ENCODE results near the gene SELENOO. TPM values are rescaled to one million over a fixed set of nuclear protein-coding genes. Genes with fewer than 3 reads are reported as not detected.

The SELENOO gene
- total RNA-seq, 1 experiment from 2014 or later, result 27.0 TPM

GRCh38 chr22:50199829-50200460 is 866 bp upstream of the SELENOO start (continued):
- TF ChIP-seq CBFB (CRISPR knock-in tag; IDR thresholded peaks at IDR 0.05; ENCODE audit: low read depth) (no peak), ERG (CRISPR knock-in tag; IDR thresholded peaks at IDR 0.05) (0 out of 2 replicates have a peak, but pooled peaks have one; percentile 11), RELA (CRISPR knock-in tag; IDR thresholded peaks at IDR 0.05; ENCODE audit: borderline replicate concordance) (no peak), ZNF263 (CRISPR knock-in tag; IDR thresholded peaks at IDR 0.05; ENCODE audit: low read depth) (no peak), SMAD3 (CRISPR knock-in tag; IDR thresholded peaks at IDR 0.05; ENCODE audit: borderline replicate concordance) (no peak), MYBL2 (CRISPR knock-in tag; IDR thresholded peaks at IDR 0.05) (no peak), ZNF425 (CRISPR knock-in tag; conservative IDR thresholded peaks at IDR 0.05) (no peak), ZMAT4 (CRISPR knock-in tag; IDR thresholded peaks at IDR 0.05) (no peak), E2F4 (CRISPR knock-in tag; IDR thresholded peaks at IDR 0.05; ENCODE audit: borderline replicate concordance, low read depth) (no peak), CTCF (IDR thresholded peaks at IDR 0.05) (no peak), ZNF512 (CRISPR knock-in tag; IDR thresholded peaks at IDR 0.05; ENCODE audit: borderline replicate concordance) (no peak), EMX1 (CRISPR knock-in tag; IDR thresholded peaks at IDR 0.05) (0 out of 2 replicates have a peak, but pooled peaks have one; percentile 63), ZNF121 (CRISPR knock-in tag; IDR thresholded peaks at IDR 0.05) (no peak), PRRX2 (CRISPR knock-in tag; IDR thresholded peaks at IDR 0.05) (no peak), NR3C1 (CRISPR knock-in tag; conservative IDR thresholded peaks at IDR 0.05; ENCODE audit: low read depth) (no peak), HMGXB4 (CRISPR knock-in tag; IDR thresholded peaks at IDR 0.05) (no peak), GRHL2 (CRISPR knock-in tag; IDR thresholded peaks at IDR 0.05; ENCODE audit: insufficient replicate concordance, severe bottlenecking) (no peak), SP1 (CRISPR knock-in tag; conservative IDR thresholded peaks at IDR 0.05) (no peak), TP53 (CRISPR knock-in tag; IDR thresholded peaks at IDR 0.05) (0 out of 2 replicates have a peak, but pooled peaks have one; percentile 44), MAX (CRISPR knock-in tag; IDR thresholded peaks at IDR 0.05) (no peak; the same call in 1 of the 2 replicates), SMAD4 (CRISPR knock-in tag; IDR thresholded peaks at IDR 0.05) (no peak)

Measured in WTC11 (cell line).